Measurements from ENCODE around the gene CHURC1. TPM values are rescaled to one million over a fixed set of nuclear protein-coding genes. Genes with fewer than 3 reads are reported as not detected.

Gene CHURC1
- total and polyA plus RNA-seq, 2 donors (not counting 1 experiment from before 2014, with no cell fraction given): 29.7 to 77.1 TPM

GRCh38 chr14:64927031-64927430 is 12.8 kb downstream of the CHURC1 start:
- H3K4me1 ChIP-seq (ENCODE audit: control insufficient read depth in 2 of 2, insufficient read depth in 2 of 2, low read length in 2 of 2): peaks cover 15 to 19% of the 10 kb centered on the region in 2 donors
- H3K36me3 ChIP-seq (replicated peaks in 1 of 2; ENCODE audit: control extremely low read depth in 1 of 2, control insufficient read depth in 1 of 2, extremely low read depth in 1 of 2, insufficient read depth in 2 of 2, low read length in 1 of 2): peaks cover 9 to 67% of the 10 kb centered on the region in 2 experiments
- H4K20me1 ChIP-seq (ENCODE audit: control insufficient read depth, insufficient read depth, low read length, poor library complexity, severe bottlenecking): peaks cover 42% of the 10 kb centered on the region
- H3K4me2 ChIP-seq (replicated peaks; ENCODE audit: low read depth, low read length, poor library complexity, severe bottlenecking): no peak overlapping the region
- H3K4me3 ChIP-seq (ENCODE audit: control extremely low read depth in 1 of 5, extremely low read depth in 1 of 5, insufficient read depth in 1 of 5, low read depth in 2 of 5, low read length in 4 of 5): no peak overlapping the region
- H3K9me3 ChIP-seq (ENCODE audit: control extremely low read depth in 1 of 3, control insufficient read depth in 2 of 3, insufficient read depth in 1 of 3, low read length in 2 of 3): no peaks in the 10 kb centered on the region
- ChIA-PET CTCF (interaction anchor here (1.5 to 1.8 kb wide), 3 partner anchors 9 to 35 kb away, joined by 4 to 6 read pairs (median 5); partner anchors contain the start of gene CHURC1), POLR2A (no interaction called here)
- Mint-ChIP-seq H3K27me3 (no peaks in the 10 kb centered on the region), H3K27ac (no peak overlapping the region), H3K4me3 (no peak overlapping the region), H3K4me1 (peaks cover 15% of the 10 kb centered on the region), H3K9me3 (ENCODE audit: insufficient read depth) (no peaks in the 10 kb centered on the region)
- no peaks in the 10 kb centered on the region for H3K27me3 ChIP-seq (replicated peaks in 1 of 4; ENCODE audit: control extremely low read depth in 1 of 4, control insufficient read depth in 3 of 4, insufficient read depth in 4 of 4, low read length in 3 of 4)
- DNase-seq: no peak
- intact Hi-C loops (cut with micrococcal nuclease): no loop called here
- ATAC-seq (ENCODE audit: low read depth): no peak
- no peak for TF ChIP-seq CTCF (IDR thresholded peaks at IDR 0.05)
- TF ChIP-seq EZH2 (IDR thresholded peaks at IDR 0.05; ENCODE audit: borderline replicate concordance, insufficient read depth, low read depth, low read length, poor library complexity, severe bottlenecking): no peak
- no peak overlapping the region for H3K9ac ChIP-seq (ENCODE audit: low read length)
- peak overlapping the region in 1 of 2 donors; percentile 44 for H3K27ac ChIP-seq (ENCODE audit: low read length in 2 of 2)
- H3K79me2 ChIP-seq (ENCODE audit: control insufficient read depth, insufficient read depth, low read length): peaks cover 47% of the 10 kb centered on the region
- H2AFZ ChIP-seq (ENCODE audit: insufficient read depth, low read depth, low read length, poor library complexity, severe bottlenecking): no peak overlapping the region
- WGBS (ENCODE audit: insufficient coverage): no CpG with 5 or more reads among the region's 3 CpGs

- H3K27me3 ChIP-seq (replicated peaks in 1 of 4; ENCODE audit: control extremely low read depth in 1 of 4, control insufficient read depth in 3 of 4, insufficient read depth in 4 of 4, low read length in 3 of 4): no peaks in the 10 kb centered on the region
- Mint-ChIP-seq H3K4me1 (peaks cover 13% of the 10 kb centered on the region), H3K27ac (no peak overlapping the region), H3K4me3 (no peak overlapping the region), H3K27me3 (no peaks in the 10 kb centered on the region), H3K9me3 (ENCODE audit: insufficient read depth) (no peaks in the 10 kb centered on the region)
- peaks cover 31% of the 10 kb centered on the region for H4K20me1 ChIP-seq (ENCODE audit: control insufficient read depth, insufficient read depth, low read length, poor library complexity, severe bottlenecking)
- peaks cover 8 to 81% of the 10 kb centered on the region in 2 experiments for H3K36me3 ChIP-seq (replicated peaks in 1 of 2; ENCODE audit: control extremely low read depth in 1 of 2, control insufficient read depth in 1 of 2, extremely low read depth in 1 of 2, insufficient read depth in 2 of 2, low read length in 1 of 2)
- 61% methylated on average over 6 of the region's 7 CpGs for WGBS (ENCODE audit: insufficient coverage)
- ChIA-PET POLR2A (no interaction called here), CTCF (interaction anchor here (1.8 kb wide), 1 partner anchor 13 kb away, joined by 6 read pairs; the partner anchor contains the start of gene CHURC1)
- TF ChIP-seq CTCF (IDR thresholded peaks at IDR 0.05): no peak
- TF ChIP-seq EZH2 (IDR thresholded peaks at IDR 0.05; ENCODE audit: borderline replicate concordance, insufficient read depth, low read depth, low read length, poor library complexity, severe bottlenecking): no peak
- peaks cover 38% of the 10 kb centered on the region for H3K79me2 ChIP-seq (ENCODE audit: control insufficient read depth, insufficient read depth, low read length)
- H3K4me3 ChIP-seq (ENCODE audit: control extremely low read depth in 1 of 5, extremely low read depth in 1 of 5, insufficient read depth in 1 of 5, low read depth in 2 of 5, low read length in 4 of 5): peak overlapping the region in 1 of 5 experiments; percentile 4
- H3K9me3 ChIP-seq (ENCODE audit: control extremely low read depth in 1 of 3, control insufficient read depth in 2 of 3, insufficient read depth in 1 of 3, low read length in 2 of 3): no peaks in the 10 kb centered on the region
- peak overlapping the region; percentile 19 to 51 for H3K27ac ChIP-seq (ENCODE audit: low read length in 2 of 2)
- intact Hi-C loops (cut with micrococcal nuclease): no loop called here
- peaks cover 15 to 19% of the 10 kb centered on the region in 2 donors for H3K4me1 ChIP-seq (ENCODE audit: control insufficient read depth in 2 of 2, insufficient read depth in 2 of 2, low read length in 2 of 2)
- H3K9ac ChIP-seq (ENCODE audit: low read length): no peak overlapping the region
- no peak overlapping the region for H2AFZ ChIP-seq (ENCODE audit: insufficient read depth, low read depth, low read length, poor library complexity, severe bottlenecking)
- ATAC-seq (ENCODE audit: low read depth) (no peak), DNase-seq (no peak)
- H3K4me2 ChIP-seq (replicated peaks; ENCODE audit: low read depth, low read length, poor library complexity, severe bottlenecking): peak overlapping the region; percentile 51
Observed at GRCh38 chr14:64928239-64929013, 14.2 kb downstream of the CHURC1 start.

Measured in B cell (primary cell).